NCI-H2227 (cell line): ENCODE results near the gene CENATAC.
A peak's percentile ranks its signal among the peaks of the same experiment; 100 is the strongest.
"Not testable (repeated sequence)": the region's sequence is repeated elsewhere in the genome, so short reads cannot be mapped to it uniquely, and the experiment has no call there.

Experiments used
- DNase-seq: peaks from one replicate; lab custom pipeline; 2025; ENCODE audit not compliant: unreplicated experiment; lab: John Stamatoyannopoulos, UW

CENATAC gene, protein sequence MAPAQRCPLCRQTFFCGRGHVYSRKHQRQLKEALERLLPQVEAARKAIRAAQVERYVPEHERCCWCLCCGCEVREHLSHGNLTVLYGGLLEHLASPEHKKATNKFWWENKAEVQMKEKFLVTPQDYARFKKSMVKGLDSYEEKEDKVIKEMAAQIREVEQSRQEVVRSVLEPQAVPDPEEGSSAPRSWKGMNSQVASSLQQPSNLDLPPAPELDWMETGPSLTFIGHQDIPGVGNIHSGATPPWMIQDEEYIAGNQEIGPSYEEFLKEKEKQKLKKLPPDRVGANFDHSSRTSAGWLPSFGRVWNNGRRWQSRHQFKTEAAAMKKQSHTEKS

GRCh38 chr11:118997627-118998387 lies at the start of gene CENATAC:
CENATAC (plus strand) TSS chr11:118998138; CDS start chr11:118998198, 60 bp downstream.
- peak; percentile 93 for DNase-seq

- peak; percentile 96 for DNase-seq
These were observed 44.7 kb upstream of the CENATAC start for GRCh38 chr11:118953265-118953664.

GRCh38 chr11:118953976-118954375 lies 44.0 kb upstream of the CENATAC start:
- peak; percentile 5 for DNase-seq

DNA sequence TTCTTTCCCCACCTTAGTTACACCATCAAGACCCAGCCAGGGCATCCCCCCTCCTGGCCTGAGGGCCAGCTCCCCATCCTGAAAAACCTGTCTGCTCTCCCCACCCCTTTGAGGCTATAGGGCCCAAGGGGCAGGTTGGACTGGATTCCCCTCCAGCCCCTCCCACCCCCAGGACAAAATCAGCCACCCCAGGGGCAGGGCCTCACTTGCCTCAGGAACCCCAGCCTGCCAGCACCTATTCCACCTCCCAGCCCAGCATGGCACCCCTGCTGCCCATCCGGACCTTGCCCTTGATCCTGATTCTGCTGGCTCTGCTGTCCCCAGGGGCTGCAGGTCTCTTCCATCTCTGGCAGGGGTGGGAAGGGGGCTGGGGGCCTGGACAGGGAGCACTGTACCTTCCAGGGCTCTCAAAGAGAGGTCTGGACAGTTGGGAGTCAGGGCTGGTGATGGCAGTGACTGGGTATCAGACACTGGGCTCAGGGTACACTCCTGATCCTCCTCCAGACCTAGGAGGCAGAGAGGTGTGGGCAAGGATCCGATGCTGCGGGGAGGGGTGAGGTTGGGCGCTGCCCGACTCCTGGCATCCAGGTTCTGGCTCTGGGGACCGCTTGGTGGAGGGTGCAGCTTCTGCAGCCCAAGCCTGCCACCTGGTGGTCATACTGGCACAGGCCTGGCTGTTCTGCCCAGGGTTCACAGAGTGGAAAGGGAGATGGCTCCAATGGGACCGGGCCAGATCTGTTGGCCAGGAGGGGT lies 41.7 kb upstream of the CENATAC start, which contains the start of gene UPK2:
UPK2 (plus strand) TSS at position 205 of the 753 bp plus-strand sequence; CDS start at position 258, 53 bp downstream.
- DNase-seq = peak; percentile 85

- no peak for DNase-seq
These were observed 41.0 kb upstream of the CENATAC start for GRCh38 chr11:118956847-118957469.

GRCh38 chr11:118957549-118957948 lies 40.4 kb upstream of the CENATAC start:
- DNase-seq = no peak

DNA sequence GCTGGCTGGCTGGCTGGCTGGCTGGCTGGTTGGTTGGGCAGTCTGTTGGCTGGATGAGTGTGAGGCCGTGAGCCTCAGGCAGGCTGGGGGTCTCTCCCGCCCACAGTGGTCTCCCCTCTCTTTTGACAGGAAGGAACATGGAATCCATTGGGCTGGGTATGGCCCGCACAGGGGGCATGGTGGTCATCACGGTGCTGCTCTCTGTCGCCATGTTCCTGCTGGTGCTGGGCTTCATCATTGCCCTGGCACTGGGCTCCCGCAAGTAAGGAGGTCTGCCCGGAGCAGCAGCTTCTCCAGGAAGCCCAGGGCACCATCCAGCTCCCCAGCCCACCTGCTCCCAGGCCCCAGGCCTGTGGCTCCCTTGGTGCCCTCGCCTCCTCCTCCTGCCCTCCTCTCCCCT lies 40.0 kb upstream of the CENATAC start:
- no peak for DNase-seq

GRCh38 chr11:118958577-118958976 lies 39.4 kb upstream of the CENATAC start:
- DNase-seq = no peak

DNA sequence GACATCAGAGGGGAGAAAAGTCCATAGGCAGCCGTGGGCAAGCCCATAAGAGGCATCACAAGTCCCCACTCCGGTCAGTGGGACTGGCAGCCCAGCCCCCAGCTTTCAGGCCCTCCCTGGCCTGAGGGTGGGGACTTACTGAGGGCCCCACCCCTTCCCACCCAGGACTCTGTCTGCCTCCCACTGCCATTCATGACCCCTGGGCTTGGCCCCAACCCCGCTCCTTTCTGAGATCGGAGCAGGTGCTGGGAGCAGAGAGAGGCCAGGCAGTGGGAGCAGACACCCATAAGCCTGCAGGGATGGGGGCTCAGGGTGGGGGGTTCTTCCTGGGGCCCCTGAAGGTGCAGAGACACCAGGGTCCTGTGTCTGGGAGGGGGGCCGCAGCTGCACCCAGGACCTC lies 36.7 kb upstream of the CENATAC start:
- DNase-seq = no peak

- no peak for DNase-seq
These were observed 36.3 kb upstream of the CENATAC start for GRCh38 chr11:118961591-118961990.

GRCh38 chr11:118969508-118969907 lies 28.4 kb upstream of the CENATAC start:
- DNase-seq = not testable (repeated sequence)

- no peak for DNase-seq
These were observed 26.3 kb upstream of the CENATAC start, which contains the start of gene FOXR1 for GRCh38 chr11:118971646-118972045. FOXR1 (plus strand) TSS chr11:118971761; CDS start chr11:118971932, 171 bp downstream.

GRCh38 chr11:118973985-118974384 lies 24.0 kb upstream of the CENATAC start:
- no peak for DNase-seq

GRCh38 chr11:118975771-118976709 lies 21.9 kb upstream of the CENATAC start:
- DNase-seq = peak; percentile 57

DNA sequence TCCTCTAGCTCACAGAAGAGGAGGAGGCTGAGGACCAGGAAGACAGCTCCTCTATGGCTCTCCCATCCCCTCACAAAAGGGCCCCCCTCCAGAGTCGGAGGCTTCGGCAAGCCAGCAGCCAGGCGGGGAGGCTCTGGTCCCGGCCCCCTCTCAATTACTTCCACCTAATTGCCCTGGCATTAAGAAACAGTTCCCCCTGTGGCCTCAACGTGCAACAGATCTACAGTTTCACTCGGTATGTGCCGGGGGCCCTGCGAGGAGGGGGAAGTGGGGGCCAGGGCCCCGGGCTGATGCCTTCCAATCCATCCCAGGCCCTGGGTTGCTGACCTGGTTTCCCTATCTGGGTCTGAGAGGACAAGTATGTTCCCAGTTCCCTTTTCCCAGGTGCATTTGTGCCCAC lies 18.5 kb upstream of the CENATAC start:
- peak; percentile 44 for DNase-seq

DNA sequence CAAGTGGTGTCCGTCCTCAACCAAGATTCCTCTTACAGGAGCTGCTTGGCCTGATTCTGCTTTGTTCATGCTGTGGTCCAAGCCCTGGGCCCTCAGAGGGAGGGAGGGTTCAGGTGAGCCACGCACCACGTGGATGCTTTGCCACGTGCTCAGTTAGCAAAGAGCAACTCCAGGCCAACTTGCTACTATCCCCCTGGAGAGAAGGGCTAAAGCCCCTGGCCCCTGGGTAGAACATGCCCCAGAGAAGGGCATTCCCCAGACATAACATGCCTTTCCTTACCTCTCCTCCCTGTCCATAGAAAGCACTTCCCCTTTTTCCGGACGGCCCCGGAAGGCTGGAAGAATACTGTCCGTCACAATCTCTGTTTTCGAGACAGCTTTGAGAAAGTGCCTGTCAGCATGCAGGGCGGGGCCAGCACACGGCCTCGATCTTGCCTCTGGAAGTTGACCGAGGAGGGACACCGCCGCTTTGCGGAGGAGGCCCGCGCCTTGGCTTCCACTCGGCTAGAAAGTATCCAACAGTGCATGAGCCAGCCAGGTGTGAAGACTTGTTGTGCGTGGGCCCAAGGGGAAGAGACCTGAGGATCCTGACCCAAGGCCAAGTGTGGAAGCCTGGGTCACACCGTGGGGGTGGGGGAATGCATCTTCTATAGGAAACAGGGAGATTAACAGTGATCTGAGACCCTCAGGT lies 17.6 kb upstream of the CENATAC start:
- DNase-seq = no peak

DNA sequence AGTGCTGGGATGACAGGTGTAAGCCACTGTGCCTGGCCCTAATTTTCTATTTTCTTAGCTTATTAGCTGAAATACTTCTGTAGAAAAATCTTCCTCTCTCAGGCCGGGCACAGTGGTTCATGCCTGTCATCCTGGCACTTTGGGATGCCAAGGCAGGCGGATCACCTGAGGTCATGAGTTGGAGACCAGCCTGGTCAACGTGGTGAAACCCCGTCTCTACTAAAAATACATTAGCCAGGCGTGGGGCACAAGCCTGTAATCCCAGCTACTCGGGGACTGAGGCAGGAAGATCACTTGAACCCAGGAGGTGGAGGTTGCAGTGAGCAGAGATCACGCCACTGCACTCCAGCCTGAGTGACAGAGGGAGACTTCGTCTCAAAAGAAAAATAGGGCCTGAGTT lies 13.6 kb upstream of the CENATAC start:
- not testable (repeated sequence) for DNase-seq

GRCh38 chr11:118984825-118985224 lies 13.1 kb upstream of the CENATAC start:
- no peak for DNase-seq

DNA sequence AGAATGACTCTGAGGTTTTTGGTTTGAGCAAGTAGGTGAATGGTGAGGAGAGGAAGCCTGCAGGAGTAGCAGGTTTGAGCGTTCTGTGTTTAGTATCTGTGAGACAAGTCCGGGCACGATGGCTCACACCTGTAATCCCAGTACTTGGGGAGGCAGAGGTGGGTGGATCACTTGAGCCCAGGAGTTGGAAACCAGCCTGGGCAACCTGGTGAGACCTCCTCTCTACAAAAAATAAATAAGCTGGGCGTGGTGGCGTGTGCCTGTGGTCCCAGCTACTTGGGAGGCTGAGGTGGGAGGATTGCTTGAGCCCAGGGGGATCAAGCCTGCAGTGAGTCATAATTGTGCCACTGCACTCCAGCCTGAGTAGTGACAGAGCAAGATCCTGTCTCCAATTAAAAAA lies 9.7 kb upstream of the CENATAC start:
- DNase-seq = no peak
